Measurements from ENCODE around the gene GATA1.

The GATA1 gene

DNA sequence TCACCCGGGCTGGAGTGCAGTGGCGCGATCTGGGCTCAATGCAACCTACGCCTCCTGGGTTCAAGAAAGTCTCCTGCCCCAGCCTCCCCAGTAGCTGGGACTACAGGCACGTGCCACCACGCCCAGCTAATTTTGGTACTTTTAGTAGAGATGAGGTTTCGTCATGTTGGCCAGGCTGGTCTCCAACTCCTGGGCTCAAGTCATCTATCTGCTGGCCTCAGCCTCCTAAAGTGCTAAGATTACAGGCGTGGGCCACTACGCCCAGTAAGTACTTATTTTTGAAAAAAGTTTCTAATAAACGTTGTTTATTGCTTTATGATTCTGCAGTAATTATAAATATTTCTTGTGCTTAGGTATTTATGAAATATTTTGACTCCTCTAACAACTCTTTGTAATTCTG lies 53.3 kb downstream of the GATA1 start:
- H3K79me2 ChIP-seq (ENCODE audit: control insufficient read depth, low read length), result no peaks in the 10 kb centered on the region
- peaks cover 3% of the 10 kb centered on the region; the same call in 1 of the 2 replicates for H3K27me3 ChIP-seq (ENCODE audit: control insufficient read depth, low read length)
- no peaks in the 10 kb centered on the region for H4K20me1 ChIP-seq (ENCODE audit: control insufficient read depth, insufficient read depth, low read depth, low read length)
- H3K4me1 ChIP-seq (ENCODE audit: control insufficient read depth, low read length), result no peaks in the 10 kb centered on the region
- H3K9me2 ChIP-seq (replicated peaks; ENCODE audit: control insufficient read depth, low read length), result no peaks in the 10 kb centered on the region
- H3K36me3 ChIP-seq (ENCODE audit: control insufficient read depth, low read length), result no peaks in the 10 kb centered on the region
- TF ChIP-seq, protein P1, sequence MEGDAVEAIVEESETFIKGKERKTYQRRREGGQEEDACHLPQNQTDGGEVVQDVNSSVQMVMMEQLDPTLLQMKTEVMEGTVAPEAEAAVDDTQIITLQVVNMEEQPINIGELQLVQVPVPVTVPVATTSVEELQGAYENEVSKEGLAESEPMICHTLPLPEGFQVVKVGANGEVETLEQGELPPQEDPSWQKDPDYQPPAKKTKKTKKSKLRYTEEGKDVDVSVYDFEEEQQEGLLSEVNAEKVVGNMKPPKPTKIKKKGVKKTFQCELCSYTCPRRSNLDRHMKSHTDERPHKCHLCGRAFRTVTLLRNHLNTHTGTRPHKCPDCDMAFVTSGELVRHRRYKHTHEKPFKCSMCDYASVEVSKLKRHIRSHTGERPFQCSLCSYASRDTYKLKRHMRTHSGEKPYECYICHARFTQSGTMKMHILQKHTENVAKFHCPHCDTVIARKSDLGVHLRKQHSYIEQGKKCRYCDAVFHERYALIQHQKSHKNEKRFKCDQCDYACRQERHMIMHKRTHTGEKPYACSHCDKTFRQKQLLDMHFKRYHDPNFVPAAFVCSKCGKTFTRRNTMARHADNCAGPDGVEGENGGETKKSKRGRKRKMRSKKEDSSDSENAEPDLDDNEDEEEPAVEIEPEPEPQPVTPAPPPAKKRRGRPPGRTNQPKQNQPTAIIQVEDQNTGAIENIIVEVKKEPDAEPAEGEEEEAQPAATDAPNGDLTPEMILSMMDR (IDR thresholded peaks at IDR 0.05; ENCODE audit: low read depth, low read length, poor library complexity, severe bottlenecking), result no peak
- no peak for TF ChIP-seq EZH2phosphoT487 (IDR thresholded peaks at IDR 0.05; ENCODE audit: borderline replicate concordance, low read length)
- no peak overlapping the region for H3K4me2 ChIP-seq (ENCODE audit: low read length)
- H3K9me3 ChIP-seq (ENCODE audit: control insufficient read depth, insufficient read depth, low read length), result no peaks in the 10 kb centered on the region
- no peaks in the 10 kb centered on the region for H3F3A ChIP-seq (ENCODE audit: control insufficient read depth, insufficient read depth)
- no peak overlapping the region for H3K4me3 ChIP-seq (ENCODE audit: low read length)
- no peak overlapping the region for H3K27ac ChIP-seq (ENCODE audit: low read depth, low read length)

Data from DOHH2 (cell line).